Parietal lobe (tissue), 1 donor: Measurements from ENCODE around the gene TRIO. TPM values are rescaled to one million over a fixed set of nuclear protein-coding genes. Genes with fewer than 3 reads are reported as not detected.

ENCODE experiments used
- total RNA-seq: library from RNA; depleted of rRNA; stranded (reverse); fragments of >200 nt; gene quantifications from one replicate; pipeline ENCODE4 v1.2.3, GENCODE V29; 2014

TRIO gene
- total RNA-seq = 821 TPM

GRCh38 chr5:14142827-14143545 is at the start of gene TRIO:
TSS of gene TRIO (plus strand) at chr5:14143342. CDS start at chr5:14143726, 384 bp downstream.

Other genes starting within 250 kb of the TRIO start
- gene DNAH5, start 198.7 kb upstream of the TRIO start, total RNA-seq = 8.1 TPM